NCI-H2107 (cell line): ENCODE data around the gene RHEBL1.
"Not testable (repeated sequence)": the region's sequence is repeated elsewhere in the genome, so short reads cannot be mapped to it uniquely, and the experiment has no call there.

Experiments used
- DNase-seq: peaks from one replicate; lab custom pipeline; 2025; lab: John Stamatoyannopoulos, UW

RHEBL1 gene

GRCh38 chr12:49089821-49090773, 20.3 kb upstream of the RHEBL1 start:
- no peak for DNase-seq

GRCh38 chr12:49088932-49089330, 19.2 kb upstream of the RHEBL1 start:
- no peak for DNase-seq

- peak; percentile 84 for DNase-seq
Observed at GRCh38 chr12:49088150-49088931, 18.6 kb upstream of the RHEBL1 start.

- no peak for DNase-seq
Observed at GRCh38 chr12:49086116-49086515, 16.3 kb upstream of the RHEBL1 start.

GRCh38 chr12:49084438-49084837, 14.7 kb upstream of the RHEBL1 start:
- no peak for DNase-seq

- DNase-seq: no peak
Observed at GRCh38 chr12:49079793-49080192, 10.0 kb upstream of the RHEBL1 start.

GRCh38 chr12:49070971-49071370, 1.2 kb upstream of the RHEBL1 start:
- no peak for DNase-seq

- no peak for DNase-seq
Observed at GRCh38 chr12:49068879-49069506, 786 bp downstream of the RHEBL1 start.

GRCh38 chr12:49066120-49066519, 3.7 kb downstream of the RHEBL1 start:
- DNase-seq: no peak

- no peak for DNase-seq
Observed at GRCh38 chr12:49064767-49065152, 5.0 kb downstream of the RHEBL1 start.

- not testable (repeated sequence) for DNase-seq
Observed at GRCh38 chr12:49061916-49062315, 7.9 kb downstream of the RHEBL1 start.

- no peak for DNase-seq
Observed at GRCh38 chr12:49061157-49061650, 8.6 kb downstream of the RHEBL1 start.

- DNase-seq: peak; percentile 86
Observed at GRCh38 chr12:49060237-49061156, 9.3 kb downstream of the RHEBL1 start, which contains the start of gene KMT2D. TSS of gene KMT2D (minus strand) at chr12:49060794. CDS start at chr12:49055324, 5,470 bp downstream.

GRCh38 chr12:49059299-49060171, 10.2 kb downstream of the RHEBL1 start:
- DNase-seq: peak; percentile 28

- DNase-seq: no peak
Observed at GRCh38 chr12:49059045-49059298, 10.8 kb downstream of the RHEBL1 start.

- no peak for DNase-seq
Observed at GRCh38 chr12:49058366-49059044, 11.3 kb downstream of the RHEBL1 start.

GRCh38 chr12:49057888-49058287, 11.9 kb downstream of the RHEBL1 start:
- DNase-seq: no peak

- no peak for DNase-seq
Observed at GRCh38 chr12:49055978-49056754, 13.6 kb downstream of the RHEBL1 start.

GRCh38 chr12:49055092-49055491, 14.7 kb downstream of the RHEBL1 start:
- no peak for DNase-seq
